CD4-positive, CD25-positive, alpha-beta regulatory T cell (primary cell): ENCODE measurements around the gene LTF. TPM values are rescaled to one million over a fixed set of nuclear protein-coding genes. Genes with fewer than 3 reads are reported as not detected.
A peak's percentile ranks its signal among the peaks of the same experiment; 100 is the strongest.
"Not testable (repeated sequence)": the region's sequence is repeated elsewhere in the genome, so short reads cannot be mapped to it uniquely, and the experiment has no call there.

ENCODE experiments used
- ATAC-seq, 2 donors: fragments of 150-1000 bp; cut with Tn5 transposase; one replicate each; pipeline ENCODE4 v1.10.0; 2021; ENCODE audit warnings: low read depth in 2 of 2, moderate number of reproducible peaks in 2 of 2, moderate library complexity in 1 of 2
- DNase-seq, 3 donors: peaks; one replicate each; pipeline versions ENCODE4 v3.0.0 to v3.0.0-alpha.2; 2012 to 2022; ENCODE audit warnings: mixed read lengths in 1 of 3
- H3K27ac ChIP-seq: one replicate; pipeline ENCODE4 v1.7.0; 2013; ENCODE audit warnings: mild to moderate bottlenecking, low read length; ENCODE audit not compliant: insufficient read depth, poor library complexity, severe bottlenecking
- H3K27me3 ChIP-seq: one replicate; pipeline ENCODE4 v1.7.0; 2013; ENCODE audit warnings: low read length; ENCODE audit not compliant: control insufficient read depth, insufficient read depth
- H3K36me3 ChIP-seq: one replicate; pipeline ENCODE4 v1.7.0; 2013; ENCODE audit warnings: mild to moderate bottlenecking, low read length, moderate library complexity; ENCODE audit not compliant: control insufficient read depth, insufficient read depth
- H3K4me1 ChIP-seq: 2 replicates; pipeline ENCODE4 v1.7.0; 2013; ENCODE audit warnings: mild to moderate bottlenecking, low read length; ENCODE audit not compliant: insufficient read depth, control insufficient read depth, poor library complexity, severe bottlenecking
- H3K4me3 ChIP-seq: one replicate; pipeline ENCODE4 v1.7.0; 2013; ENCODE audit warnings: low read depth, mild to moderate bottlenecking, low read length, moderate library complexity
- H3K9me3 ChIP-seq, 2 experiments: 1 replicate in 1 of 2; 2 replicates in 1 of 2; pipeline ENCODE4 v1.7.0; 2013; ENCODE audit warnings: low read length in 2 of 2, mild to moderate bottlenecking in 1 of 2, moderate library complexity in 1 of 2; ENCODE audit not compliant: control insufficient read depth in 2 of 2
- H3K27ac Mint-ChIP-seq, 3 donors: one replicate each; pipeline ENCODE4 v1.8.0; 2020 to 2022; ENCODE audit warnings: mild to moderate bottlenecking in 3 of 3, mixed read lengths in 3 of 3, moderate library complexity in 2 of 3
- H3K27me3 Mint-ChIP-seq: one replicate; pipeline ENCODE4 v1.8.0; 2022; ENCODE audit warnings: mild to moderate bottlenecking, mixed read lengths
- H3K36me3 Mint-ChIP-seq: one replicate; pipeline ENCODE4 v1.8.0; 2020; ENCODE audit warnings: mixed read lengths
- H3K4me1 Mint-ChIP-seq, 4 donors: one replicate each; pipeline ENCODE4 v1.8.0; 2020 to 2022; ENCODE audit warnings: mixed read lengths in 4 of 4, mild to moderate bottlenecking in 1 of 4
- H3K4me3 Mint-ChIP-seq, 4 donors: one replicate each; pipeline ENCODE4 v1.8.0; 2020 to 2022; ENCODE audit warnings: mild to moderate bottlenecking in 4 of 4, mixed read lengths in 4 of 4, moderate library complexity in 3 of 4
- H3K9me3 Mint-ChIP-seq, 7 donors: one replicate each; pipeline ENCODE4 v1.8.0; 2020 to 2022; ENCODE audit warnings: mixed read lengths in 7 of 7, mild to moderate bottlenecking in 3 of 7, moderate library complexity in 2 of 7
- polyA plus RNA-seq, 4 donors: library from polyadenylated mRNA; unstranded; fragments of 300-500 nt; fragmentation: Illumina TruSeq; gene quantifications; one replicate each; pipeline ENCODE4 v1.2.3, GENCODE V29; 2021
- total RNA-seq: library from RNA; stranded (reverse); gene quantifications from one replicate; pipeline ENCODE4 v1.2.3, GENCODE V29; 2022

LTF gene
- total and polyA plus RNA-seq, 5 donors from 2014 or later: not detected

DNA sequence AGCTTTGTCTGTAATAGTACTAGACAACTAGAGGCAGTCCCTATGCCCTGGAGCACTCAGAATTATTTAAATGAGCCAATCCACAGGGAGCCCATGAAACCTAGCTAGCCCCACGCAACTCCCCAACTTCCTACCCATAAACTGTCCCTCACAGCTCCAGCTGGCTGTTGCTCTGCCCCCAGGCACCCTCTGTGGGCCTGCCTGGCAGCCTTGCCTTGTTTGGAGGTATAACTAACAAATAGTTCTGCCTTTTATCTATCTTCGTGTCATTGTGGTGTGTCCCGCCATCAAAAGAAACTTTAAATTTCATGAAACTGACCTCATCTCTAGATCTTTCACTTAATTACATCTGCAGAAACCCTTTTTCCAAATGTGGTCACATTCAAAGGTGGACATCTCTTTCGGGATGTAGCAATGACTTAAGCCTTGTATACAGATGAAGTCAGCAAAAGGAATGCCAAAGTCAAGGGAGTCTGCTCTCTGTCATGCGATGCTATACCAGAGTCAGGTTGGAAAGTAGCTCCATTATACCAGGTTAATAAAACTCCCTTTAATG, 31.3 kb upstream of the LTF start:
- DNase-seq: no peak

GRCh38 chr3:46494491-46494890, 29.8 kb upstream of the LTF start:
- H3K4me3 Mint-ChIP-seq, H3K27me3 Mint-ChIP-seq, H3K9me3 Mint-ChIP-seq, H3K4me1 ChIP-seq, H3K27ac ChIP-seq, H3K4me3 ChIP-seq, ATAC-seq, H3K36me3 ChIP-seq, DNase-seq, H3K27me3 ChIP-seq, H3K9me3 ChIP-seq, H3K36me3 Mint-ChIP-seq, H3K27ac Mint-ChIP-seq: not testable (repeated sequence)
- peaks cover 0 to 12% (median 6%) of the 10 kb centered on the region in 4 donors for H3K4me1 Mint-ChIP-seq

More for the DNA sequence above, 31.3 kb upstream of the LTF start:
- Mint-ChIP-seq H3K9me3 (no peaks in the 10 kb centered on the region), H3K4me3 (no peak overlapping the region), H3K27ac (no peak overlapping the region), H3K4me1 (peaks cover 0 to 12% (median 4%) of the 10 kb centered on the region in 4 donors), H3K27me3 (peaks cover 4% of the 10 kb centered on the region), H3K36me3 (no peaks in the 10 kb centered on the region)
- no peak for ATAC-seq
- peaks cover 3% of the 10 kb centered on the region for H3K4me1 ChIP-seq
- H3K27me3 ChIP-seq: no peaks in the 10 kb centered on the region
- no peaks in the 10 kb centered on the region for H3K9me3 ChIP-seq
- H3K27ac ChIP-seq: no peak overlapping the region
- H3K4me3 ChIP-seq: no peak overlapping the region
- H3K36me3 ChIP-seq: no peaks in the 10 kb centered on the region

DNA sequence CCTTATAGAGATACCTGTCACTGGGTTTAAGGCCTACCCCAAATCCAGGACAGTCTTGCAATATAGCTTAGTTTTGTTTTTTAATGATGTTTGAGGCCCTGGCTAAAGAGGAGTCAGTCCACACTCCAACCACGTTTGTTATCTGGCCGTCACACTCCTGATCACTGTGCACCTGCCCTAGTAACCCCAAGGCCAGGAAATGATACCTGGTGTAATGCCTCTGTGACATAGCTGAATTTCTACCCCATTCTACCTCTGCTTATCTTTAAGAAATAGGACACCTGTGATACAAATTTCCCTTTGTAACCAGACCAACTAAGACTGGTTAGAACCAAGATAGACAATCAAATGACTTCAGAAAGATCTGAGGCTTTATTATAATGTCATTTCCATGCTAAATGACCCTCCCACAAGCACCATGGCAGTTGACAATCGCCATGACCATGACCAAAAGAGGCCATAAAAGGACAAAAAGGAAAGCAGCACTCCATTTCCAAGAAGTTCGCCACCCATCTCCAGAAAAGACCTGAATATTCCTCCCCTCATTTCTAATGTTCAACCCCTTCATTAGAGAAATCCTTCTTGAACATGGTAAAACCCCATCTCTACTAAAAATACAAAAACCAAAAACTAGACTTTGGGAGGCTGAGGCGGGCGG, 28.3 kb upstream of the LTF start:
- Histone ChIP-seq H3K27me3 (no peaks in the 10 kb centered on the region), H3K4me1 (peaks cover 13% of the 10 kb centered on the region), H3K9me3 (no peaks in the 10 kb centered on the region), H3K36me3 (no peaks in the 10 kb centered on the region), H3K4me3 (no peak overlapping the region), H3K27ac (no peak overlapping the region)
- Mint-ChIP-seq H3K4me3 (no peak overlapping the region), H3K36me3 (no peaks in the 10 kb centered on the region), H3K4me1 (peaks cover 6 to 21% (median 14%) of the 10 kb centered on the region in 4 donors), H3K27me3 (no peaks in the 10 kb centered on the region), H3K27ac (peak overlapping the region in 2 of 3 donors; percentile 20 to 60), H3K9me3 (no peaks in the 10 kb centered on the region)
- ATAC-seq (no peak), DNase-seq (no peak)

DNA sequence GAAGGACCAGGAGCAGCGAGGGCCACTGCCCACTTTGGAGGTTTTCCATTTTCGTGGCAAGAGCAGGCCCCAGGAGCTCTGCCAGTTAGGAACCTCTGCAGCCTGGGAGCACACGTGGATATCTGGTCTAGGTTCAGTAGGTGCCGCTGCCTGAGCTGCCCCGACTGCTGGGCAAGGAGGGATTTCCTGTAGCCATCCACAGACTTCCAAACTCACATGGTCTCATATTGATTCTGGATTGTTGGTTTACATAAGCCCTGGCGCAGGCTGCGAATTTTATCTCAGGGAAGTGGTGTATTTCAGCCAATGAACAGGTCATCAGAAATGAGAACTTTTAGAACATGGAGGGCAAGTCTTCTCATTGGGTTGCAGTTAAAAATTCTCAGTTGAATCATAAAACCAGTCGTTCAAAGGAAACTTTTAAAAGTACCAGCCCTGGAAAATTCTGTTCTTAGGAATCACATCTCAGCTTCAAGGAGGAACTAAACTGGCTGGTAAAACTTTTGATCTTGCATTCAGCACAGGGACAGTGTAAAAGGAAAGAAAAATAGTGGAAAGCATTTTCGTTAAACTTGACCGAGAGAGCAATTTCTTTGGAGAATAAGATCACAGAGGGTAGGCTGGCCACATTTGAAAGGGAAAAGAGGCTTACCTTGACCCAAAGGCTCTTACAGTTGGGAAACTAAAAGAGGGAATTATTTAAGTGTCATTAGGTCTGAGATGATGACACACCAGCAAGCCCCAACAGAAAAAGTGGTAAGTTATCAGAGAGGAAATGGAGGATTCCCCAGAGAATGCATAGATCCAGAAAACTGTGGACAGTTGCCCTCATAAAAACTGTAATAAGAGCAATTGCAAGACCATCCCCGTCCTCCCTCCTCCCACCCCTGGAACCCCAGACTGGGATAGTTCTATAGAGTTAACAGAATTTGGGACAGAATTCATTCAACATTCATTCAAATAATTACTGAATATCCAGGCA, 26.7 kb upstream of the LTF start:
- no peak overlapping the region for H3K27ac ChIP-seq
- Mint-ChIP-seq H3K27ac (no peak overlapping the region), H3K36me3 (no peaks in the 10 kb centered on the region), H3K4me3 (peak overlapping the region in 1 of 4 donors; percentile 44), H3K9me3 (no peaks in the 10 kb centered on the region), H3K27me3 (no peaks in the 10 kb centered on the region), H3K4me1 (peaks cover 6 to 15% (median 11%) of the 10 kb centered on the region in 4 donors)
- H3K9me3 ChIP-seq: no peaks in the 10 kb centered on the region
- peaks cover 2% of the 10 kb centered on the region for H3K27me3 ChIP-seq
- ATAC-seq (no peak), DNase-seq (no peak)
- no peak overlapping the region for H3K4me3 ChIP-seq
- peaks cover 9% of the 10 kb centered on the region for H3K4me1 ChIP-seq
- H3K36me3 ChIP-seq: no peaks in the 10 kb centered on the region

DNA sequence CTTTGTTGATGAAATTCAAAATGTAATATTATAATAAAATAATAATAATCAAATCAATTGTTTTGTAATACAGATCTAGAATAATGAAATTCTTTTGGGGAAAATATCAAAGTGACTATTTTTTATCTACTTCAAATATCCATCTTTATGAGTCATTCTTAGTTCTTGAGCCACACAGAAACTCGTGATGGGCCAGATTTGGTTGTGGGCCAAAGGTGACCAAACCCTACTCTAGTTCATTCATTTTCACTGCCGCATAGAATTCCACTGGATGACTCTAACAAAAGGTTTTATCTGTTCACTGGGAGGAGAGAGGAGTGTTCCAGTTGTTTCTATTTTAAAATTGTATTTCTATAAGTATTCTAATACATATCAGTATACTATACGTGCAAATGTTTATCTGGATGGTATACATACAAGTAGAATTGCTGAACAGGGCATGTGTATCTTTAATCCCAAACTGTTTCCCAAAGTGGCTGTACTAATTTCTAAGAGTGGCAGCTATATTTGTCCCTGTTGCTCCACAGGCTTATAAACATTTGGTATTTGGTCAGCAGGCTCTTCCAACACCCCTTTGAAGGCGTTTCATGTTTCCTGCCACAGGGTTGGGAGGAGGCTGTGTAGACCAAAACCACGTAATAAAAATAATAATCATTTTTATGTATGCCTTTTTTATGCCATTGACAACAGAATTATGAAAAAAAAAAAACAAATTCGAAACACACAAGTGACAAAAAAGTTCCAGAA, 25.8 kb upstream of the LTF start:
- no peaks in the 10 kb centered on the region for H3K9me3 Mint-ChIP-seq
- peaks cover 4% of the 10 kb centered on the region for H3K27me3 Mint-ChIP-seq
- no peak overlapping the region for H3K4me3 Mint-ChIP-seq
- ATAC-seq (no peak), DNase-seq (no peak)
- H3K4me3 ChIP-seq: no peak overlapping the region
- H3K9me3 ChIP-seq: no peaks in the 10 kb centered on the region
- H3K4me1 ChIP-seq: peaks cover 9% of the 10 kb centered on the region
- H3K36me3 Mint-ChIP-seq: no peaks in the 10 kb centered on the region
- peaks cover 2% of the 10 kb centered on the region for H3K27me3 ChIP-seq
- no peak overlapping the region for H3K27ac ChIP-seq
- H3K27ac Mint-ChIP-seq: no peak overlapping the region
- no peaks in the 10 kb centered on the region for H3K36me3 ChIP-seq
- H3K4me1 Mint-ChIP-seq: peaks cover 6 to 15% (median 8%) of the 10 kb centered on the region in 4 donors

DNA sequence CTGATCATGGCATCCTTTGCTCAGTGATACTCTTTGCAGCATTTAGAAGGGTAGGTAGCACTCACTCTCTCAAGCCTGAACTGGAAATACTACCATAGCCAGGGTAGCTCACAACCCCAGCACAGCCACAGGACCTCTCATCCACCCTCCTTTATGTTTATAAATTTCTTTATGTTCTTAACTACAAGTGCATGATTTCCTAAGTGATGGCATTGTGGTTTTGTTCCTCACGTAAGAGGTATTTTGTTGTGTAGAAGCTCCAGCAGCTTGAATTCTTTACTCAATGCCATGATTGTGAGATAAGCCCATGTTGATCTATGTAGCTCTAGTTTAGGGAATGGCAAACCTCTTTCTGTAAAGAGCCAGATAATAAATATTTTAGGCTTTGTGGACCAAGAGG, 25.2 kb upstream of the LTF start:
- Mint-ChIP-seq H3K9me3 (no peaks in the 10 kb centered on the region), H3K27ac (no peak overlapping the region), H3K27me3 (peaks cover 4% of the 10 kb centered on the region), H3K4me3 (no peak overlapping the region), H3K4me1 (peaks cover 6 to 15% (median 8%) of the 10 kb centered on the region in 4 donors), H3K36me3 (no peaks in the 10 kb centered on the region)
- Histone ChIP-seq H3K4me1 (peaks cover 9% of the 10 kb centered on the region), H3K27ac (no peak overlapping the region), H3K36me3 (no peaks in the 10 kb centered on the region), H3K4me3 (no peak overlapping the region), H3K27me3 (peaks cover 2% of the 10 kb centered on the region), H3K9me3 (no peaks in the 10 kb centered on the region)
- DNase-seq (no peak), ATAC-seq (no peak)

DNA sequence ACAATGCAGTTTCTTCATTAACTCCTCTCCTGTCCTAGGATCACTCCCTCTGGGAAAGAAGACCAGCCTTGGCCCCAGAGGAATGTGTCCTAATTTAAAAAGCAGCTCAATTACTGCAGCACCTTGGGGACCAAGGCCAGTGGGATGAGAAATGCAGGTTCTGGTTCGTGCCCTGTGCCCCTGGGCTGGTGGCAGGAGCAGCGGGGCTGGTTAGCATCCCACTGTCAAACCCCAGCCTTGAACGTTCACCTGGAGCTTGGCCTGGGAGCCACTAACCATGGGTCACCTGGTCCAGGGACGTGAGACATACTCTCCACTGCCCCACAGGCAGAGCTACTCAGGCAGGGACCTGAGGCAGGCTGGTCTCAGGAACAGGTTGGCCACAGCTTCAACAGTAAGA, 24.7 kb upstream of the LTF start:
- H3K4me3 ChIP-seq: no peak overlapping the region
- H3K9me3 Mint-ChIP-seq: no peaks in the 10 kb centered on the region
- DNase-seq (no peak), ATAC-seq (no peak)
- H3K27ac ChIP-seq: no peak overlapping the region
- peaks cover 4% of the 10 kb centered on the region for H3K27me3 Mint-ChIP-seq
- peak overlapping the region in 2 of 4 donors; percentile 73 to 77 for H3K4me3 Mint-ChIP-seq
- H3K27me3 ChIP-seq: peaks cover 2% of the 10 kb centered on the region
- H3K36me3 Mint-ChIP-seq: no peaks in the 10 kb centered on the region
- H3K4me1 ChIP-seq: peaks cover 9% of the 10 kb centered on the region
- H3K27ac Mint-ChIP-seq: peak overlapping the region in 1 of 3 donors; percentile 61
- H3K9me3 ChIP-seq: no peaks in the 10 kb centered on the region
- no peaks in the 10 kb centered on the region for H3K36me3 ChIP-seq
- peaks cover 6 to 15% (median 8%) of the 10 kb centered on the region in 4 donors for H3K4me1 Mint-ChIP-seq
